HG02798 (cell line): Measurements from ENCODE around the gene STAT5A.
"Not testable (repeated sequence)": the region's sequence is repeated elsewhere in the genome, so short reads cannot be mapped to it uniquely, and the experiment has no call there.

Source experiments
- ATAC-seq: cut with Tn5 transposase; IDR thresholded peaks from one replicate; pipeline ENCODE4 v1.9.1; 2021; ENCODE audit warnings: mild to moderate bottlenecking; ENCODE audit not compliant: unreplicated experiment, poor library complexity

The STAT5A gene

GRCh38 chr17:42354956-42355843 lies 66.9 kb downstream of the STAT5A start:
- ATAC-seq, result no peak

GRCh38 chr17:42358434-42358833 lies 70.1 kb downstream of the STAT5A start:
- ATAC-seq, result no peak

GRCh38 chr17:42359133-42359532 lies 70.8 kb downstream of the STAT5A start:
- no peak for ATAC-seq

GRCh38 chr17:42360388-42360787 lies 72.1 kb downstream of the STAT5A start:
- ATAC-seq, result not testable (repeated sequence)
